ENCODE measurements around the gene MEGF11.

MEGF11 gene

GRCh38 chr15:65919353-65919752 is 334.2 kb downstream of the MEGF11 start:
- Histone ChIP-seq H3K27ac (ENCODE audit: low read length) (no peak overlapping the region), H3K9me3 (ENCODE audit: control insufficient read depth, low read depth, low read length) (no peaks in the 10 kb centered on the region), H3K4me1 (ENCODE audit: control insufficient read depth, low read depth, low read length) (peaks cover 3% of the 10 kb centered on the region), H3K27me3 (ENCODE audit: control insufficient read depth, insufficient read depth, low read length) (no peaks in the 10 kb centered on the region), H3K9ac (ENCODE audit: low read length) (no peak overlapping the region), H3K36me3 (ENCODE audit: control insufficient read depth, low read depth, low read length) (no peaks in the 10 kb centered on the region), H3K4me3 (ENCODE audit: low read length) (no peak overlapping the region)

- no peak overlapping the region for H3K4me3 ChIP-seq (ENCODE audit: low read length)
- no peak overlapping the region for H3K9ac ChIP-seq (ENCODE audit: low read length)
- peaks cover 3% of the 10 kb centered on the region for H3K4me1 ChIP-seq (ENCODE audit: control insufficient read depth, low read depth, low read length)
- no peaks in the 10 kb centered on the region for H3K9me3 ChIP-seq (ENCODE audit: control insufficient read depth, low read depth, low read length)
- no peaks in the 10 kb centered on the region for H3K27me3 ChIP-seq (ENCODE audit: control insufficient read depth, insufficient read depth, low read length)
- no peaks in the 10 kb centered on the region for H3K36me3 ChIP-seq (ENCODE audit: control insufficient read depth, low read depth, low read length)
- no peak overlapping the region for H3K27ac ChIP-seq (ENCODE audit: low read length)
These were observed 334.6 kb downstream of the MEGF11 start for GRCh38 chr15:65918945-65919344.

- Histone ChIP-seq H3K4me1 (ENCODE audit: control insufficient read depth, low read depth, low read length) (peaks cover 3% of the 10 kb centered on the region), H3K27me3 (ENCODE audit: control insufficient read depth, insufficient read depth, low read length) (no peaks in the 10 kb centered on the region)
These were observed 335.1 kb downstream of the MEGF11 start for GRCh38 chr15:65918357-65918920.

GRCh38 chr15:65917936-65918335 is 335.6 kb downstream of the MEGF11 start:
- H3K27me3 ChIP-seq (ENCODE audit: control insufficient read depth, insufficient read depth, low read length), result no peaks in the 10 kb centered on the region
- no peak overlapping the region for H3K9ac ChIP-seq (ENCODE audit: low read length)
- H3K4me1 ChIP-seq (ENCODE audit: control insufficient read depth, low read depth, low read length), result peaks cover 3% of the 10 kb centered on the region
- H3K9me3 ChIP-seq (ENCODE audit: control insufficient read depth, low read depth, low read length), result no peaks in the 10 kb centered on the region
- no peak overlapping the region for H3K4me3 ChIP-seq (ENCODE audit: low read length)
- no peaks in the 10 kb centered on the region for H3K36me3 ChIP-seq (ENCODE audit: control insufficient read depth, low read depth, low read length)
- no peak overlapping the region for H3K27ac ChIP-seq (ENCODE audit: low read length)

More at GRCh38 chr15:65918357-65918920, 335.1 kb downstream of the MEGF11 start:
- Histone ChIP-seq H3K27ac (ENCODE audit: low read length) (no peak overlapping the region), H3K9me3 (ENCODE audit: control insufficient read depth, low read depth, low read length) (no peaks in the 10 kb centered on the region), H3K9ac (ENCODE audit: low read length) (no peak overlapping the region), H3K36me3 (ENCODE audit: control insufficient read depth, low read depth, low read length) (no peaks in the 10 kb centered on the region), H3K4me3 (ENCODE audit: low read length) (no peak overlapping the region)

DNA sequence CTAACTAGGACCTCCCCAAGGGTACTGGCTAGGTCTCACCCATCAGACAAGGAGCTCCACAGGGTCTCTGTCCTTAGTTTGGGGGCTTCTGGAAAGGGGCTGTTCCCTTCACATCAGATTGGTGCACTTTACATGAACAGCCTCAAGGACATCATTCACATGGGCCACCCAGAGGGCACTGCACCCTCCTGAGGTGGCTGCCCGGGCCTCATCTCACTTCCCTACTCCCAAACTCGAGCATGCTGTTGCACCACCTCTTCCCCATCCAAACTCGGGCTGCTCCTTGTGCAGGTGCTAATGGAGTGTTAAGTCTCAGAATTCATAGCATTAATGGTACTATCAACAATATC is 336.2 kb downstream of the MEGF11 start:
- Histone ChIP-seq H3K4me1 (ENCODE audit: control insufficient read depth, low read depth, low read length) (peaks cover 3% of the 10 kb centered on the region), H3K9me3 (ENCODE audit: control insufficient read depth, low read depth, low read length) (no peaks in the 10 kb centered on the region), H3K4me3 (ENCODE audit: low read length) (no peak overlapping the region)

DNA sequence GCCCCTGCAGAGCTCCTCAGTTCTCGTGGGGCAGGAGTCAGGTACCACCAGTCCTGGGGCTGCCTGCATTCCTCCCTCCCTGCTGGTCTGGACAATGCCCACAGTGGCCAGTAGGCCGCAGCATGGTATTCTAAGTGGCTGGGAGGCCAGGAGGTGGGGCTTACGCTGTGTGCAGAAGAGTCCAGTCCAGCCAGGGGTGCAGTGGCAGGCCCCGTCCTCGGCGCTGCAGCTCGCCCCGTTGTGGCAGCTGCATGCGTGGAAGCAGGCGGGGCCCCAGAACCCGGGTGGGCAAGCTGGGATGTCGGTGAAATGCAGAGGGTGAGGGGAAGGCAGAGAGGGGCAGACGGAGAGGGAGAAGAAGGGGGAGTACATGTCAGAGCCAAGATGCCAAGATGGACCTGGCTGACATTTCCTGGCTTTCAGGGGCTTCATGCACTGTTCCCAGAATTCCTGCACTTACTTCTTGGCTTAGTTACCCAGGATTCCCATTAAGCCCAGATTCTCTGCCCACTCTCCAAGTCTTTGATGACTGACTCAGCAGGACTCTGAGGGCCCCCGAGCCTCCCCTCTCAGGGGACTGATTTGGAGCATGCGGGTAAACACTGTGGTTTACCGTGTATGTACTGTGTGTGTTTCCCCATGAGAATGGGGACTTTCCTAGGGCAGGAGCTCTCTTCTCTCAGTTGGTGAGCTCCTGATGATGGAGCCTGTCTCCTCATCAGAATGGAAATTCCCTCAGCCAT is 336.7 kb downstream of the MEGF11 start:
- peaks cover 3% of the 10 kb centered on the region for H3K4me1 ChIP-seq (ENCODE audit: control insufficient read depth, low read depth, low read length)
- H3K27ac ChIP-seq (ENCODE audit: low read length), result no peak overlapping the region

More for the DNA sequence above, 336.2 kb downstream of the MEGF11 start:
- H3K27me3 ChIP-seq (ENCODE audit: control insufficient read depth, insufficient read depth, low read length), result no peaks in the 10 kb centered on the region
- H3K36me3 ChIP-seq (ENCODE audit: control insufficient read depth, low read depth, low read length), result no peaks in the 10 kb centered on the region
- no peak overlapping the region for H3K9ac ChIP-seq (ENCODE audit: low read length)
- no peak overlapping the region for H3K27ac ChIP-seq (ENCODE audit: low read length)

GRCh38 chr15:65916041-65916663 is 337.4 kb downstream of the MEGF11 start:
- Histone ChIP-seq H3K4me1 (ENCODE audit: control insufficient read depth, low read depth, low read length) (peaks cover 3% of the 10 kb centered on the region), H3K27ac (ENCODE audit: low read length) (no peak overlapping the region), H3K27me3 (ENCODE audit: control insufficient read depth, insufficient read depth, low read length) (no peaks in the 10 kb centered on the region), H3K4me3 (ENCODE audit: low read length) (no peak overlapping the region), H3K36me3 (ENCODE audit: control insufficient read depth, low read depth, low read length) (peaks cover under 1% of the 10 kb centered on the region), H3K9me3 (ENCODE audit: control insufficient read depth, low read depth, low read length) (no peaks in the 10 kb centered on the region), H3K9ac (ENCODE audit: low read length) (no peak overlapping the region)

More for the DNA sequence above, 336.7 kb downstream of the MEGF11 start:
- no peaks in the 10 kb centered on the region for H3K27me3 ChIP-seq (ENCODE audit: control insufficient read depth, insufficient read depth, low read length)
- H3K36me3 ChIP-seq (ENCODE audit: control insufficient read depth, low read depth, low read length), result no peaks in the 10 kb centered on the region
- H3K4me3 ChIP-seq (ENCODE audit: low read length), result no peak overlapping the region
- H3K9ac ChIP-seq (ENCODE audit: low read length), result no peak overlapping the region
- no peaks in the 10 kb centered on the region for H3K9me3 ChIP-seq (ENCODE audit: control insufficient read depth, low read depth, low read length)

DNA sequence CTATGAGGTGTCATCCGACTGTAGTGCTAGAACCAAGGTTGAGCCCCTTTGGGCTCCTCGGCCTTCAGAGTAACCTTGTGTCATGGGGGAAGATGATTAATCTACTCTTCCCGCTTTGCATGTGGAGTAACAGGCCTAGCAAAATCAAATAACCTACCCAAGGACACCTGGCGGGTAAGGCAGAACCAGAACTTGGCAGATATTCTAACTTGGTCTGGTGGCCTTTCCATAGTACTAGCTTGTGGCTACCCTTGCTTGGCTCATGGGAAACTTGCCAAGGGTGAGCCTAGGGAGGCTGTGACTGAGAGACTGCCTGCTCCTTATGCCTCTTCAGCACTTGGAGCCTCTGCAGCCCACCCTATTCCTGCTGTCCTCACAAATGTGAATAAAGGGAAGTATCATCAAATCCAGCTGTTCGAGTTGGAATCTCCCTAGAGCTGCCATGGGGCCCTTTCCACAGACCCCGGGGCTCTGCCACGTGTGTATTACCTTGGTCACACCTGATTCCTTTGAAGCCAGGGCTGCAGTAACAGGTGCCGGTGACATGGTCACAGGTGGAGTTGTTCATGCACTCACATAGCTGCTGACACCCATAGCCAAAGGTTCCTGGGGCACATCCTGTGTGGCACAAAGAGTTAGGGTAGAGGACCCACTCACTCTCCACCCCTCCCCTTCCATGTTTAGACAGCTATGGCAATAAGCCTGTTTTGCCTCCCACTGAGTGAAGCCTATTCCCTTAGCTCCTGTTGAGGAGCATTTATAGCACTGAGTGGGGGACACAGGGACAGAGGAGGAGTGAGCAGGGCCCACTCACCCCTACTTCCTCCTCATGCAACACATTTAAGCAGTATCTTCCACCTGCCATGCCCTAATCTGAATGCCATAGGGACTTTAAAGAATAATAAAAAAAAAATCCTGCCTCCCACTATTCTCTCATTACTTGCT is 338.3 kb downstream of the MEGF11 start:
- H3K4me1 ChIP-seq (ENCODE audit: control insufficient read depth, low read depth, low read length), result peaks cover 3% of the 10 kb centered on the region
- no peak overlapping the region for H3K27ac ChIP-seq (ENCODE audit: low read length)
- no peak overlapping the region for H3K9ac ChIP-seq (ENCODE audit: low read length)
- H3K9me3 ChIP-seq (ENCODE audit: control insufficient read depth, low read depth, low read length), result no peaks in the 10 kb centered on the region
- H3K36me3 ChIP-seq (ENCODE audit: control insufficient read depth, low read depth, low read length), result peaks cover 5% of the 10 kb centered on the region
- H3K27me3 ChIP-seq (ENCODE audit: control insufficient read depth, insufficient read depth, low read length), result no peaks in the 10 kb centered on the region
- no peak overlapping the region for H3K4me3 ChIP-seq (ENCODE audit: low read length)

GRCh38 chr15:65914386-65914785 is 339.2 kb downstream of the MEGF11 start:
- H3K27me3 ChIP-seq (ENCODE audit: control insufficient read depth, insufficient read depth, low read length), result no peaks in the 10 kb centered on the region
- peaks cover 5% of the 10 kb centered on the region for H3K36me3 ChIP-seq (ENCODE audit: control insufficient read depth, low read depth, low read length)
- H3K4me1 ChIP-seq (ENCODE audit: control insufficient read depth, low read depth, low read length), result peaks cover 3% of the 10 kb centered on the region
- no peaks in the 10 kb centered on the region for H3K9me3 ChIP-seq (ENCODE audit: control insufficient read depth, low read depth, low read length)
- H3K27ac ChIP-seq (ENCODE audit: low read length), result no peak overlapping the region
- no peak overlapping the region for H3K4me3 ChIP-seq (ENCODE audit: low read length)
- H3K9ac ChIP-seq (ENCODE audit: low read length), result no peak overlapping the region

DNA sequence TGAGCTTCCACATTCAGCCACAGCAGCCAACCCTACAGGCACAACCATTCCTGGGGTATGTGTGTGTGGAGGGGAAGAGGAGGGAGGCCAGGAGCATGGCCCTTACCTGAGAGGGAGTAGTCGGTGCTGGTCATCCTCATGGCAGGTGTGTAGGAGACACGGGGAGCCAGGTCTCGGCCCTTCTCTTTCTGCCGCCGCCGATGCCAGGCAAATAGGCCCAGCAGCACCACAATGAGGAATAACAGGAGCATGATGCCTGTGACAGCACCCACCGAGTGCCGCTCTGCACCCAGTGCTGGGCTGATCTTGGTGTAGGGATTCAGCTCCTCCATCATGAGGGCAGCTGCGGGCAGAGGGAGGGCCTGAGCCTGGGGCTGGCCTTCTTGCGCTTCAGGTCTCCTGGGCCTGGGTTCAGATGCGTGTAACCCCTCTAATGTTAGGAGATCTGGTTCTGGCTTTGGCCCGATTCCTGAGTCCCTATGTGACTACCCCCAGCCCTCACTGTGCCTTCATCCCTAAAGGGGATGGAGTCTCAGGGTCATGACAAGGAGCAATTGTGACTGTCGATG is 339.8 kb downstream of the MEGF11 start:
- H3K27me3 ChIP-seq (ENCODE audit: control insufficient read depth, insufficient read depth, low read length), result no peaks in the 10 kb centered on the region
- H3K4me1 ChIP-seq (ENCODE audit: control insufficient read depth, low read depth, low read length), result peaks cover 3% of the 10 kb centered on the region
- H3K36me3 ChIP-seq (ENCODE audit: control insufficient read depth, low read depth, low read length), result peaks cover 5% of the 10 kb centered on the region

DNA sequence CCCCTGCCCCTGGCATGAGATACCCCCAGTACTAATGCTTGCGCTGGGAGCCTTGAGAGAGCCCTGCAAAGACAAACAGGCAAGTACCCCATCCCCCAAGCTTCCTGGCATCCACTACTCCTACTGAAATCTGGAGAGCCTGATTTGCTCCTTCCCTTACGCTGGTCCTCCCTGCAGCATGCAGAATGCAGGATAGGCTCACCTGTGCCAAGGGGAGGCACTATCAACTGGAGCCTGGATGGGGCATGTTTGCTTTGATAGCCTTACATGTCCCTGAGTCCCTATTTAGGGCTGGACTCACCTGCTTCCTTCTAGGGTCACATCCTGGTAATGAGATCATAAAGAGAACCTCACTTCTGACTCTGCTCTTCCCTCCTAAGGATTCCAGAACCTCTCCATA is 341.3 kb downstream of the MEGF11 start:
- Histone ChIP-seq H3K36me3 (ENCODE audit: control insufficient read depth, low read depth, low read length) (peaks cover 5% of the 10 kb centered on the region), H3K9me3 (ENCODE audit: control insufficient read depth, low read depth, low read length) (no peaks in the 10 kb centered on the region), H3K4me1 (ENCODE audit: control insufficient read depth, low read depth, low read length) (peaks cover 3% of the 10 kb centered on the region), H3K27me3 (ENCODE audit: control insufficient read depth, insufficient read depth, low read length) (no peaks in the 10 kb centered on the region), H3K4me3 (ENCODE audit: low read length) (no peak overlapping the region), H3K27ac (ENCODE audit: low read length) (no peak overlapping the region), H3K9ac (ENCODE audit: low read length) (no peak overlapping the region)

More for the DNA sequence above, 339.8 kb downstream of the MEGF11 start:
- Histone ChIP-seq H3K9me3 (ENCODE audit: control insufficient read depth, low read depth, low read length) (no peaks in the 10 kb centered on the region), H3K4me3 (ENCODE audit: low read length) (no peak overlapping the region), H3K9ac (ENCODE audit: low read length) (no peak overlapping the region), H3K27ac (ENCODE audit: low read length) (no peak overlapping the region)

Measured in iPS-18a (cell line).